Testis (tissue), 3 donors: ENCODE data around the gene PIK3C2B. TPM values are rescaled to one million over a fixed set of nuclear protein-coding genes. Genes with fewer than 3 reads are reported as not detected.

Experiments
- DNase-seq: peaks from one replicate; pipeline ENCODE4 v3.0.0-alpha.2; 2019
- H3K27ac ChIP-seq, 2 donors: fragments of 200-600 bp; sonication (generic); one replicate each; pipeline ENCODE4 v1.5.1; 2019
- H3K27me3 ChIP-seq: fragments of 200-600 bp; sonication (generic); one replicate; pipeline ENCODE4 v1.5.1; 2019
- H3K36me3 ChIP-seq: fragments of 200-600 bp; sonication (generic); one replicate; pipeline ENCODE4 v1.5.1; 2017; ENCODE audit warnings: low read depth; ENCODE audit errors: missing control alignments
- H3K4me1 ChIP-seq: fragments of 200-600 bp; sonication (generic); one replicate; pipeline ENCODE4 v1.5.1; 2019
- H3K4me3 ChIP-seq, 2 donors: fragments of 200-600 bp; sonication (generic); one replicate each; pipeline ENCODE4 v1.5.1; 2017 to 2019
- H3K9me3 ChIP-seq: fragments of 200-600 bp; sonication (generic); one replicate; pipeline ENCODE4 v1.5.1; 2017
- POLR2A ChIP-seq: fragments of 450-650 bp; IDR thresholded peaks from one replicate; pipeline ENCODE4 v1.6.1; 2017; ENCODE audit warnings: antibody characterized with exemption, mild to moderate bottlenecking, moderate library complexity
- WGBS, 2 donors: methylation state at CpG; one replicate each; pipeline ENCODE4 v1.1.5; 2018; 5-methylcytosine and 5-hydroxymethylcytosine counted together
- intact Hi-C: fragments of 100-400 bp; cut with DNase I; formaldehyde crosslinking; loops from one replicate; pipeline ENCODE4 v1.15.1; 2023; ENCODE audit warnings: low total_unique reads
- polyA plus RNA-seq: library from polyadenylated mRNA; stranded (reverse); fragments of 350-450 nt; fragmentation: Illumina TruSeq; extraction: RNeasy Lipid Tissue Mini Kit (QIAGEN cat#74804); gene quantifications from one replicate; pipeline ENCODE4 v1.2.3, GENCODE V29; 2014; ENCODE audit warnings: low read depth, low replicate concordance; ENCODE audit not compliant: insufficient read depth
- total RNA-seq, 2 donors: library from RNA; depleted of rRNA; stranded (reverse); fragments of >200 nt; gene quantifications; one replicate each; pipeline ENCODE4 v1.2.3, GENCODE V29; 2016
- TF ChIP-seq, protein P1 (sequence below), 3 experiments: fragments of 450-650 bp in 2 of 3; fragments of 200-600 bp in 1 of 3; sonication (generic) in 1 of 3; IDR thresholded peaks; one replicate each; pipeline ENCODE4 v1.5.1; 2016 to 2019; ENCODE audit warnings: antibody characterized with exemption in 3 of 3, mild to moderate bottlenecking in 2 of 3, moderate library complexity in 1 of 3

The PIK3C2B gene
- total and polyA plus RNA-seq, 3 donors from 2014 or later: 7.6 to 20.1 (median 12.7) TPM

DNA sequence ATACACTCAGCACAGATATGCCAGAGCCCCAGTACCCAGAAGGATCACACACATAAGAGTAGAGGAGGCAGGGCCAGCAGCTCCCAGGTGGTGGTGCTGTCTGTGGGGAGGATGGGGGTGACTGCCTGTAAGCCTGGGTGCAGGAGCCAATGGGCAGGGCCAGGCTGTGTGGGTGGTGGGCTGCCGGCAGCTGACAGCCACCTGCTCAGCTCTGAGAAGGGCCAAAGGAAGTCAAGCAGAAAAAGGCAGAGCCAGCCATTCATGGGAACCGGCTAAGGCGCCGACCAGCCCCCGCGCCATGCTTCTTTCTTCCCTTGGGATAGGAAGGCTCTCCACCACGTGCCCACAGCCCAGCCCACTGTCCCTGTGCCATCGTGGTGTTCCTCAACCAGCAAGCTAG lies 14.1 kb downstream of the PIK3C2B start:
- H3K27ac ChIP-seq: no peak overlapping the region

DNA sequence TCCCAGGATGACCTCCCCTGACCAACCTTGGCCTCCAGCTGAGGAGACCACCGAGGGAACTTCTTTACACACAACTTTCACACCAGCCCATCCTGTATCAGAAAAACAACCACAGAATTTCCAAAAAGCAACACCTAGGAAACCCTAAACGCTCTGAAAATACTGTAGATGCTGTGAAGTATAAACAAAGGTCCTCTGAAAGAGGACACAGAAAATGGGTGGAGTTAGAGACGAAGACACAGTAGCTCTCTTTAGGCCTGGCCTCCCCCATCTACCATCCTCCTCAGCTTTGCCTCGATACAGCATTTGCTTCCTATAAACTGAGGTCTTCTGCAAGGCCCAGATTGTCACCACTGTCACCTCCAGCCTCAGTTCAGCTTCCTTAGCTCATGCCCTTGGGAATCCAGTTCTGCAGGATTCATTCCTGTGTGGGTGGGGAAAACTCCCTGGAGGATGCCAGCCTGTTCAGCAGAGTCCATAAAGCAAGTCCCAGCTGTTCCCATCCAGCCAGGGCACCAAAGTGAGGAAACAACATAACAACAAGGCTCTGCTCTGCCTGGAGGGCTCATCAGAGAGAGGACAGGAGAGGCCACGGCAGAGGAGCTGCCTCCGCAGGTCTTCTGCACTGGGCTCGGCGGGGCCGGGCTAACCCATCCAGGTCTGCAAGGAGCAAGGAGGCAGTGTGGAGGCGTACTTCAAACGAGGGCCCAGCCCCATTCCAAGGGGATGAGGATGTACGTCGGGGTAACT lies 15.0 kb downstream of the PIK3C2B start:
- DNase-seq: no peak
- TF ChIP-seq, protein P1, sequence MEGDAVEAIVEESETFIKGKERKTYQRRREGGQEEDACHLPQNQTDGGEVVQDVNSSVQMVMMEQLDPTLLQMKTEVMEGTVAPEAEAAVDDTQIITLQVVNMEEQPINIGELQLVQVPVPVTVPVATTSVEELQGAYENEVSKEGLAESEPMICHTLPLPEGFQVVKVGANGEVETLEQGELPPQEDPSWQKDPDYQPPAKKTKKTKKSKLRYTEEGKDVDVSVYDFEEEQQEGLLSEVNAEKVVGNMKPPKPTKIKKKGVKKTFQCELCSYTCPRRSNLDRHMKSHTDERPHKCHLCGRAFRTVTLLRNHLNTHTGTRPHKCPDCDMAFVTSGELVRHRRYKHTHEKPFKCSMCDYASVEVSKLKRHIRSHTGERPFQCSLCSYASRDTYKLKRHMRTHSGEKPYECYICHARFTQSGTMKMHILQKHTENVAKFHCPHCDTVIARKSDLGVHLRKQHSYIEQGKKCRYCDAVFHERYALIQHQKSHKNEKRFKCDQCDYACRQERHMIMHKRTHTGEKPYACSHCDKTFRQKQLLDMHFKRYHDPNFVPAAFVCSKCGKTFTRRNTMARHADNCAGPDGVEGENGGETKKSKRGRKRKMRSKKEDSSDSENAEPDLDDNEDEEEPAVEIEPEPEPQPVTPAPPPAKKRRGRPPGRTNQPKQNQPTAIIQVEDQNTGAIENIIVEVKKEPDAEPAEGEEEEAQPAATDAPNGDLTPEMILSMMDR (IDR thresholded peaks at IDR 0.05): no peak
- TF ChIP-seq POLR2A: no peak
- no peaks in the 10 kb centered on the region for H3K36me3 ChIP-seq
- H3K9me3 ChIP-seq: no peaks in the 10 kb centered on the region
- no peak overlapping the region for H3K4me3 ChIP-seq
- 82 to 85% methylated on average over 8 to 13 of the region's 13 CpGs for WGBS, 2 donors
- H3K27me3 ChIP-seq: no peaks in the 10 kb centered on the region
- no peak overlapping the region for H3K27ac ChIP-seq
- intact Hi-C loops: no loop called here
- H3K4me1 ChIP-seq: peaks cover 40% of the 10 kb centered on the region

More for the DNA sequence above, 14.1 kb downstream of the PIK3C2B start:
- Histone ChIP-seq H3K4me1 (peaks cover 38% of the 10 kb centered on the region), H3K36me3 (no peaks in the 10 kb centered on the region), H3K27me3 (no peaks in the 10 kb centered on the region), H3K9me3 (no peaks in the 10 kb centered on the region), H3K4me3 (no peak overlapping the region)
- intact Hi-C loops: no loop called here
- DNase-seq: no peak
- WGBS, 2 donors: 75 to 84% methylated on average over 8 of the region's 8 CpGs
- no peak for TF ChIP-seq POLR2A
- TF ChIP-seq, protein P1 (IDR thresholded peaks at IDR 0.05): no peak

DNA sequence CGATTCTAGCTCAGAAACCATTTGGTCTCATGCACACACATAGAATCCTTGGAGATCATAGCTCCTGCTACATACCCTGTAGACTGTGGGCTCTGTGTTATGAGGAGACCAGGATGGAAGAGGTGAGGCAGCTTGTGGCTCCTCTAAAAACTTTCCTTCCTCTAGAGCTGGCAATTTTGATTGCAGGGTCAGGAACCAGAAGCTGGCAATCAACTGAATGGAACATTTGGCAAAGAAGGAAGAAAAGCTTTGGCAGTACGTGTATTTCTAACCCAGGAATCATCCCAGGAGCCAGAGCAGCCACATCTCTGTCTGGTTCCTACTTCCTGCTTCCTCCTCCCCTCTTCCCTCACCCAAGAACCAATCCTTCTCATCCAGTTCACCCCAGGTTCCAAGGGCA lies 15.7 kb downstream of the PIK3C2B start:
- intact Hi-C loops: no loop called here
- Histone ChIP-seq H3K36me3 (no peaks in the 10 kb centered on the region), H3K4me1 (peaks cover 40% of the 10 kb centered on the region), H3K9me3 (no peaks in the 10 kb centered on the region), H3K27ac (no peak overlapping the region), H3K4me3 (no peak overlapping the region), H3K27me3 (no peaks in the 10 kb centered on the region)
- no peak for DNase-seq
- 50 to 78% methylated on average over 1 to 2 of the region's 2 CpGs for WGBS, 2 donors
- TF ChIP-seq, protein P1 (IDR thresholded peaks at IDR 0.05): no peak
- TF ChIP-seq POLR2A: no peak

DNA sequence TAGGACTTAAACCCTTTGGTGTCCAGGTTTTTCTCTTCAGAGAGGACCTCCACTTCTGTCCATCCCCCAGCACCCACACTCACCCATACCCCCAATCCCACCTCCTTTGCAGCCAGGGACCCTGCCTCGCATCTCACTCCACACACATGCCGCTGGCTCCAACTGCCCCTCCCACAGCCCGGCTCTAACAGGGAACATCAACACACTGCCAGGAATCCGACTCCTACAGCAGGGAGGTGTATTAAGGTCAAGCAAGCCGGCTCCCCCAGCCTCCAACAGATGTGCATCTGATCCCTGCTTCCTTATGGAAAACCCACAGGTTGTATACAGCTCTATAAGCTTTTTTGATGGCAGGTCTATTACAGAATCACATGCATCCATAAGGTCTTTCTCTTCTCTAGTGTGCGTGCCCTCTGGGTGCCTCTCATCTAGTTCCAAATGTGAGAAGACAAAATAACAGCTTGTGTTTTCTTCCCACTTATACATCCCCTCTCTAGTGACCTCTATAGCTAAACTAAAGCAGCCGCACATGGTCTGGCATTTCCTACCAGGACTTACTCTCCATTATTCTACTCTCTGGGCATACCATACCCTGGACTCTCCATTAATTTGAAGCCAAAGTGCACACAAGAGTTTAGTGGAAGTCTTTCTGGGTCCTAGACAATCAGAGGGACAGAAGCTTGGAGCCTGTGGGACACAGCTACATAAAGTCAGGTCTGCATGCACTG lies 16.3 kb downstream of the PIK3C2B start:
- Histone ChIP-seq H3K36me3 (no peaks in the 10 kb centered on the region), H3K4me1 (peaks cover 40% of the 10 kb centered on the region), H3K4me3 (no peak overlapping the region), H3K9me3 (no peaks in the 10 kb centered on the region), H3K27ac (no peak overlapping the region), H3K27me3 (no peaks in the 10 kb centered on the region)
- no peak for DNase-seq
- WGBS, 2 donors: 63 to 74% methylated on average over 6 to 7 of the region's 7 CpGs
- TF ChIP-seq POLR2A: no peak
- TF ChIP-seq, protein P1 (IDR thresholded peaks at IDR 0.05): no peak
- intact Hi-C loops: no loop called here
